ENCODE results near the gene SMARCC2. TPM values are rescaled to one million over a fixed set of nuclear protein-coding genes. Genes with fewer than 3 reads are reported as not detected.

SMARCC2 gene
- total RNA-seq, 4 donors from 2014 or later: 73.6 to 125 (median 118) TPM

DNA sequence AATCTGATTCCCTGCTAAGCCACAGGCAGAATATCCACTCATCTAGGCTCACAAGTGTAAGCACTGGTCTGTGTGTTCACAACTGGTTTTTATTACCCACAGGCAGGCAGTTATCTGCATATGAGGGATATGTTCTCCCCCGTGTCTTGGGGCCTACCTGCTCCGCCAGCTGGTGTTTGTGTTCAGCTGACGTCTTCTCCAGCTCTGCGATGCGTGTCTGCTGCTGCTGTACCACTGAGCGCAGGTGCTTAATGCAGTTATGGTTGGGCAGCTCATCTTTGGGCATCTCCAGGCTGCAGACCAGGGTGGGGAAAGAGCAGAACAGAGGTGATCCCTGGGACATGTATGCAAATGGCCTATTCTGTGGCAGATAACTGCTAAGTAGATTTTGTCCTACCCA is 18.7 kb upstream of the SMARCC2 start:
- TF ChIP-seq, protein P1, sequence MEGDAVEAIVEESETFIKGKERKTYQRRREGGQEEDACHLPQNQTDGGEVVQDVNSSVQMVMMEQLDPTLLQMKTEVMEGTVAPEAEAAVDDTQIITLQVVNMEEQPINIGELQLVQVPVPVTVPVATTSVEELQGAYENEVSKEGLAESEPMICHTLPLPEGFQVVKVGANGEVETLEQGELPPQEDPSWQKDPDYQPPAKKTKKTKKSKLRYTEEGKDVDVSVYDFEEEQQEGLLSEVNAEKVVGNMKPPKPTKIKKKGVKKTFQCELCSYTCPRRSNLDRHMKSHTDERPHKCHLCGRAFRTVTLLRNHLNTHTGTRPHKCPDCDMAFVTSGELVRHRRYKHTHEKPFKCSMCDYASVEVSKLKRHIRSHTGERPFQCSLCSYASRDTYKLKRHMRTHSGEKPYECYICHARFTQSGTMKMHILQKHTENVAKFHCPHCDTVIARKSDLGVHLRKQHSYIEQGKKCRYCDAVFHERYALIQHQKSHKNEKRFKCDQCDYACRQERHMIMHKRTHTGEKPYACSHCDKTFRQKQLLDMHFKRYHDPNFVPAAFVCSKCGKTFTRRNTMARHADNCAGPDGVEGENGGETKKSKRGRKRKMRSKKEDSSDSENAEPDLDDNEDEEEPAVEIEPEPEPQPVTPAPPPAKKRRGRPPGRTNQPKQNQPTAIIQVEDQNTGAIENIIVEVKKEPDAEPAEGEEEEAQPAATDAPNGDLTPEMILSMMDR (IDR thresholded peaks at IDR 0.05; ENCODE audit: low read depth): no peak

DNA sequence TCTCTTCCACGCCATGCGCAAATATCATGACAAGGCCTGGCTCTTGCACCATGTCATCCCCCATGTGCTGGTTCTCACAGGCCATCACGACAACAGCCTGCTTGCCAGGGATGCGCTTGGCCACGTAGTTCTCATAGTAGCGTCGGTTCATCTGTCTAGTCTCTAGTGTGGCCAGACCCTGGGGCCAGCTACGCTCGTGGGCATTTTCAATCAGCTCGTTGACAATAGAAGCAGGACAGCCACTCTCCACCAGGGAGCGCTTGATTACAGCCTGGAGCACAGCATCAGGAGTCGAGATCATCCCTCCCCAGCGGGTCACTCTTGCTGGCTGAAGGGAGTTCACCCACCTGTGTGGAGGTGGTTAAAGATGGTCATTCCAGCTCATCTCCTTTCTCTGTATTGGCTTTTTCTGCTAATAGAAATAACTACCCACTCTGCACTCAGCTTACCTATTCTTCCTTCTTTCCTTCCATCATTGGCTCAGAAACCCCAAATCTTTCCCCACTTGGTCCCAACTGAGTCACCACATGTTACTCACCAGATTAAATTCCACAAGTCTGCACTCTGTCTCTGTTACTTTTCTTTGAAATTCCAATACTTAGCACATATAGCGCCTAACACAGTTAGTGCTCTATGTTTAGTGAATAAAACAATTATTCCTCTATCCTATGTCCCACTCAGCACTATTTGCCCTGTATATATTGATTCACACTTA is 17.3 kb upstream of the SMARCC2 start:
- TF ChIP-seq, protein P1 (IDR thresholded peaks at IDR 0.05; ENCODE audit: low read depth): no peak

DNA sequence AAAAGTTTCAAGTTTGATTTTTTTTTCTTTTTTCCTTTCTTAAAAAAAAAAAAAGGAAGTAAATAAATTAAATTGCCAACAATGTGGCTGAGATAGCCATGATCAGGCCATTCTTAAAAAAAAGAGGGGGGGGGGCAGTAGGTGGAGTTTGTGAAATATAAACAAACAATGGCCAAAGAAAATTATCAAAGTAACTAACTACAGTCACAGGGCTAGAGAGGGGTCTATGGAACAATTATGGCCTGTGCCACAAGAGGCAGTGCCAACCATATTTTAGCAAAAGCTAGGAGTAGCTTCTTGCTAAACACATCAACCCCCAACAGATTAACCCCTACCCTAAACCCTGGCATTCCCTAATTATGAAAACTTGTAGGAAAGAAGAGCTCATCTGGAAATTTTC is 16.2 kb upstream of the SMARCC2 start:
- TF ChIP-seq, protein P1 (IDR thresholded peaks at IDR 0.05; ENCODE audit: low read depth): no peak

DNA sequence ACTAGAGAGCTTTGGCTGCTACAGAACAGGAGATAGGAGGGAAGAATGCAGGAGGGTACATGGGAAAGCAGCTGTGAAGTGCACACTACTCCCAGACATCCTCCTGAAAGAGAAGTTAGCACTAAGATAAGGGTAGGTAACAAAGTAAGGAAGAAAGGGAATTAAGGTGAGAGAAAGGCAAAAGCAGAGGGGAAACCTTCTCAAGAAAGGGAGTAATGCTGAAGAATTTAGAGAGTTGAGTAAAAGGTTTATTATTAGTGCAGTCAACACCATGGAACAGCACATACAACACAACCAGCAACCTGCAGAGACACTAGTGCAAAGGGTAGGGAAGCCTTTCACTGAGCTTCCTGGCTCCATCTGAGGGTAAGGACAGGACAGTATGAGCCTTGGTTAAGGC is 15.0 kb upstream of the SMARCC2 start:
- TF ChIP-seq, protein P1 (IDR thresholded peaks at IDR 0.05; ENCODE audit: low read depth): no peak

DNA sequence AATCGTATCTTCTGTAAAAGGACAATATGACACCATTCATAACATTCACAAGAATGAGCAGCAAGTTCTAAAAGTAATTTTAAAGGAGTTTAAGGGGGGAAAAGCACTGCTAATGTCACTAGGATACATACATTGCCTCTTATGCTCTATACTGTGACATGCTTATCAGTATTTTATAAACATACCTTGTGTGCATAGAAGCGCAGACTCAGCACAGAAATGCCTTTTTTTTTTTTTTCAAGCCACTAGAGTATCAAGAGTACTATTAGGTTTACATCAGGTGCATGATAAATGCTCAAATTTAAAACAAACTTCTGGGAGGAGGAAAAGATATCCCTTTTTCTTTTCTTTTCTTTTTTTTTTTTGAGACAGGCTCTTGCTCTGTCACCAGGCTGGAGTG is 13.6 kb upstream of the SMARCC2 start:
- TF ChIP-seq, protein P1 (IDR thresholded peaks at IDR 0.05; ENCODE audit: low read depth): no peak

DNA sequence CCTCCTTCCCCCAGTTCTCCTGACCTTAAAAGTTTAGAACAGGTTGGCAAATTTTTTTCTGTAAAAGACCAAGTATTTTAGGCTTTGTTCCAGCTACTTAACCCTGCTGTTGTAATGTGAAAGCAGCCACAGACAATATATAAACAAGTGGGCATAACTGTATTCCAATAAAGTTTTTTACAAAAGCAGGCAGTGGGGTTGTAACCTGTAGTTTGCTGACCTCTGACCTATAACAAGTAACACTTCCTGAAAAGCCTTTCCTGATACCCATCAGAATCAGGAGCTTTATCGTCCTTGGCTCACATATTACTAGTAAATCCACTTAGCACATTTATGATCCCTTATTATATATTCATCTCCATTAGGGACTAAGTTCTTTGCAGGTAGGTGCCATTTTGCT is 13.1 kb upstream of the SMARCC2 start:
- TF ChIP-seq, protein P1 (IDR thresholded peaks at IDR 0.05; ENCODE audit: low read depth): no peak

DNA sequence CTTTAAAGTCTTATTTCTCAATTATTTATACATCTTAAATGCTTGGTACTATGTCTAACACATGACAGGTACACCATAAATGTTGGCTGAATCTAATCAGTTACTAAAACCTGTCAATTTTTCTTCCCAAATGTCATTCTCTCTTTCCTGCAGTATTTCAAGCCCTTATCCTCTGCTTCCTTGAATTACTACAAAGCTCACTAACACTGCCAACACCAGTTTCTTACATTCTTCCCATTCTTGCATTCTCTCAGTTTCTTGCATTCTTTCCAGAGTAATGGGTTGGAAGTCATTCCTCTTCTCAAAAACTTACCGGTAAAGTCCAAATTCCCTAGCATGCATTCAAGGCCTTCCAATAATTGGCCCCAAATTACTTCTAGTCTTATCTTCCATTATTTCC is 9.6 kb upstream of the SMARCC2 start:
- TF ChIP-seq, protein P1 (IDR thresholded peaks at IDR 0.05; ENCODE audit: low read depth): no peak
